Measurements from ENCODE around the gene MUC5B. TPM values are rescaled to one million over a fixed set of nuclear protein-coding genes. Genes with fewer than 3 reads are reported as not detected.

Gene MUC5B
- total and polyA plus RNA-seq, 2 donors (not counting 1 experiment from before 2014, with no cell fraction given), result not detected

DNA sequence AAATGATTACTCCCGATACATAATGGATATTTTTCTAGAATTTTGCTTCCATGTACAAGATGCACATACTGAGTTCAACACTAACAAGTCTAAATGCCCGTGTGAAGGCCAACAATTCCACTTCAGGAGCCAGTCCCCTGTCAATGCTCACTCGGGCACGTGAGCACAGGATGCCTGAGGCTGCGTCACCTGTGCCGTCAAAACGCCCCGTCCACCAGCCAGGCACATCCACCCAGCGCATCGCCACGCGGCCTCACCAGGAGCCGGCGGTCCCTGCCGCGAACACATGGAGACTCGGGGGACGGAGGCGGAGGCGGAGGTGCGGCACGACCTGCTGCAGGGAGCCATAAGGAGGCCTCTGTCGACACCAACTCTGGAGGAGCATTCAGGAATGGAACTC, 76.8 kb downstream of the MUC5B start:
- POLR2A ChIA-PET, result no interaction called here
- WGBS (ENCODE audit: insufficient coverage), result 96% methylated on average over 22 of the region's 23 CpGs
- CTCF ChIA-PET, result interaction anchor here (1.4 kb wide), 1 partner anchor 216 kb away, joined by 3 read pairs; no protein-coding TSS in a partner anchor
- Histone ChIP-seq H3K27ac (ENCODE audit: low read length in 2 of 2) (no peak overlapping the region), H4K20me1 (ENCODE audit: control insufficient read depth, insufficient read depth, low read length, poor library complexity, severe bottlenecking) (peaks cover 95% of the 10 kb centered on the region), H3K36me3 (replicated peaks in 1 of 2; ENCODE audit: control extremely low read depth in 1 of 2, control insufficient read depth in 1 of 2, extremely low read depth in 1 of 2, insufficient read depth in 2 of 2, low read length in 1 of 2) (peaks cover 0 to 23% of the 10 kb centered on the region in 2 experiments), H3K4me3 (ENCODE audit: control extremely low read depth in 1 of 5, extremely low read depth in 1 of 5, insufficient read depth in 1 of 5, low read depth in 2 of 5, low read length in 4 of 5) (no peak overlapping the region), H3K27me3 (replicated peaks in 1 of 4; ENCODE audit: control extremely low read depth in 1 of 4, control insufficient read depth in 3 of 4, insufficient read depth in 4 of 4, low read length in 3 of 4) (no peaks in the 10 kb centered on the region), H3K9ac (ENCODE audit: low read length) (no peak overlapping the region), H3K4me1 (ENCODE audit: control insufficient read depth in 2 of 2, insufficient read depth in 2 of 2, low read length in 2 of 2) (no peaks in the 10 kb centered on the region), H3K4me2 (replicated peaks; ENCODE audit: low read depth, low read length, poor library complexity, severe bottlenecking) (no peak overlapping the region), H2AFZ (ENCODE audit: insufficient read depth, low read depth, low read length, poor library complexity, severe bottlenecking) (no peak overlapping the region), H3K9me3 (ENCODE audit: control extremely low read depth in 1 of 3, control insufficient read depth in 2 of 3, insufficient read depth in 1 of 3, low read length in 2 of 3) (peaks cover 0 to 4% (median 0%) of the 10 kb centered on the region in 3 donors), H3K79me2 (ENCODE audit: control insufficient read depth, insufficient read depth, low read length) (peaks cover 93% of the 10 kb centered on the region)
- intact Hi-C loops (cut with micrococcal nuclease), result loop anchor here (10.0 kb wide), 1 partner anchor 215 kb away; no protein-coding TSS in a partner anchor
- Mint-ChIP-seq H3K9me3 (ENCODE audit: insufficient read depth) (no peaks in the 10 kb centered on the region), H3K4me3 (no peak overlapping the region), H3K27ac (no peak overlapping the region), H3K27me3 (no peaks in the 10 kb centered on the region), H3K4me1 (peaks cover 14% of the 10 kb centered on the region)
- ATAC-seq (ENCODE audit: low read depth) (no peak), DNase-seq (no peak)
- no peak for TF ChIP-seq EZH2 (IDR thresholded peaks at IDR 0.05; ENCODE audit: borderline replicate concordance, insufficient read depth, low read depth, low read length, poor library complexity, severe bottlenecking)
- TF ChIP-seq, protein P1, sequence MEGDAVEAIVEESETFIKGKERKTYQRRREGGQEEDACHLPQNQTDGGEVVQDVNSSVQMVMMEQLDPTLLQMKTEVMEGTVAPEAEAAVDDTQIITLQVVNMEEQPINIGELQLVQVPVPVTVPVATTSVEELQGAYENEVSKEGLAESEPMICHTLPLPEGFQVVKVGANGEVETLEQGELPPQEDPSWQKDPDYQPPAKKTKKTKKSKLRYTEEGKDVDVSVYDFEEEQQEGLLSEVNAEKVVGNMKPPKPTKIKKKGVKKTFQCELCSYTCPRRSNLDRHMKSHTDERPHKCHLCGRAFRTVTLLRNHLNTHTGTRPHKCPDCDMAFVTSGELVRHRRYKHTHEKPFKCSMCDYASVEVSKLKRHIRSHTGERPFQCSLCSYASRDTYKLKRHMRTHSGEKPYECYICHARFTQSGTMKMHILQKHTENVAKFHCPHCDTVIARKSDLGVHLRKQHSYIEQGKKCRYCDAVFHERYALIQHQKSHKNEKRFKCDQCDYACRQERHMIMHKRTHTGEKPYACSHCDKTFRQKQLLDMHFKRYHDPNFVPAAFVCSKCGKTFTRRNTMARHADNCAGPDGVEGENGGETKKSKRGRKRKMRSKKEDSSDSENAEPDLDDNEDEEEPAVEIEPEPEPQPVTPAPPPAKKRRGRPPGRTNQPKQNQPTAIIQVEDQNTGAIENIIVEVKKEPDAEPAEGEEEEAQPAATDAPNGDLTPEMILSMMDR (IDR thresholded peaks at IDR 0.05), result no peak

DNA sequence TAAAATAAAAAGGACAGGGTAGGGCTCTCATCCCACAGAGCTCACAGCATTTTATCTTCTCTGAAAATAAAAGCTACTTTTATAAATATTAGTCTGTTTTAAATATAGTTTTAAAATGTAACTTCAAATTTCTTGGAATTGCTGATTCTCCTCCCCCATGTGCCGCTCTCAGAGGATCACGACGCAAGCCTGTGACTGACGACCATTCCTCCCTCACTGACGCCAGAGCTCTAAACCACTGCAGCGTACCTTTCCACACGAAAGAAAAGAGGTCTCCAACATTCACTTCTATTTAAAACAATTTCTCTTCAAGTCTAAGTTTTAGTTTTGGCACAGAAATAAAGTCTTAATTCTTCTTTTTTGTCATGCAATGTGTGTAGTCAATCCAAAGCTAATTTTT, 77.3 kb downstream of the MUC5B start:
- CTCF ChIA-PET, result interaction anchor here (1.4 kb wide), 1 partner anchor 215 kb away, joined by 3 read pairs; no protein-coding TSS in a partner anchor
- DNase-seq (no peak), ATAC-seq (ENCODE audit: low read depth) (no peak)
- POLR2A ChIA-PET, result no interaction called here
- H3K4me3 ChIP-seq (ENCODE audit: control extremely low read depth in 1 of 5, extremely low read depth in 1 of 5, insufficient read depth in 1 of 5, low read depth in 2 of 5, low read length in 4 of 5), result no peak overlapping the region
- H3K27ac ChIP-seq (ENCODE audit: low read length in 2 of 2), result no peak overlapping the region
- H3K36me3 ChIP-seq (replicated peaks in 1 of 2; ENCODE audit: control extremely low read depth in 1 of 2, control insufficient read depth in 1 of 2, extremely low read depth in 1 of 2, insufficient read depth in 2 of 2, low read length in 1 of 2), result peaks cover 0 to 20% of the 10 kb centered on the region in 2 experiments
- TF ChIP-seq EZH2 (IDR thresholded peaks at IDR 0.05; ENCODE audit: borderline replicate concordance, insufficient read depth, low read depth, low read length, poor library complexity, severe bottlenecking), result no peak
- TF ChIP-seq, protein P1 (IDR thresholded peaks at IDR 0.05), result no peak
- no peak overlapping the region for H3K4me2 ChIP-seq (replicated peaks; ENCODE audit: low read depth, low read length, poor library complexity, severe bottlenecking)
- Mint-ChIP-seq H3K9me3 (ENCODE audit: insufficient read depth) (no peaks in the 10 kb centered on the region), H3K4me3 (no peak overlapping the region), H3K27ac (no peak overlapping the region), H3K27me3 (no peaks in the 10 kb centered on the region), H3K4me1 (peaks cover 17% of the 10 kb centered on the region)
- H2AFZ ChIP-seq (ENCODE audit: insufficient read depth, low read depth, low read length, poor library complexity, severe bottlenecking), result no peak overlapping the region
- intact Hi-C loops (cut with micrococcal nuclease), result no loop called here
- peaks cover 0 to 2% (median 0%) of the 10 kb centered on the region in 3 donors for H3K9me3 ChIP-seq (ENCODE audit: control extremely low read depth in 1 of 3, control insufficient read depth in 2 of 3, insufficient read depth in 1 of 3, low read length in 2 of 3)
- H3K4me1 ChIP-seq (ENCODE audit: control insufficient read depth in 2 of 2, insufficient read depth in 2 of 2, low read length in 2 of 2), result no peaks in the 10 kb centered on the region
- no CpG with 5 or more reads among the region's 7 CpGs for WGBS (ENCODE audit: insufficient coverage)
- H3K27me3 ChIP-seq (replicated peaks in 1 of 4; ENCODE audit: control extremely low read depth in 1 of 4, control insufficient read depth in 3 of 4, insufficient read depth in 4 of 4, low read length in 3 of 4), result no peaks in the 10 kb centered on the region
- peaks cover 97% of the 10 kb centered on the region for H4K20me1 ChIP-seq (ENCODE audit: control insufficient read depth, insufficient read depth, low read length, poor library complexity, severe bottlenecking)
- peaks cover 97% of the 10 kb centered on the region for H3K79me2 ChIP-seq (ENCODE audit: control insufficient read depth, insufficient read depth, low read length)
- no peak overlapping the region for H3K9ac ChIP-seq (ENCODE audit: low read length)

All from B cell (primary cell).